OCI-LY1 (cell line): ENCODE measurements around the gene AAK1.
A peak's percentile ranks its signal among the peaks of the same experiment; 100 is the strongest.

ENCODE experiments used
- CTCF ChIP-seq: fragments of 200-600 bp; sonication (generic), shearing (Covaris generic); IDR thresholded peaks from 2 replicates; pipeline ENCODE4 v1.5.1; 2017; ENCODE audit warnings: mild to moderate bottlenecking, antibody characterized with exemption, low read length, moderate library complexity, mixed read lengths
- EZH2 ChIP-seq: fragments of 200-600 bp; sonication (generic), shearing (Covaris generic); IDR thresholded peaks from 2 replicates; pipeline ENCODE4 v1.8.0; 2017; ENCODE audit warnings: borderline replicate concordance, mixed run types, mild to moderate bottlenecking, antibody characterized with exemption, low read length, moderate library complexity, mixed read lengths

GRCh38 chr2:69559442-69560146 is 83.9 kb downstream of the AAK1 start:
- peak; percentile 82 for TF ChIP-seq CTCF
- TF ChIP-seq EZH2 = no peak
